CD1c-positive myeloid dendritic cell (primary cell): ENCODE results near the gene CPNE5.
A peak's percentile ranks its signal among the peaks of the same experiment; 100 is the strongest.

ENCODE experiments used
- DNase-seq: peaks from one replicate; pipeline ENCODE4 v3.0.0-alpha.2; 2016; ENCODE audit errors: extremely low spot score

The CPNE5 gene

GRCh38 chr6:36700071-36700812 lies 139.0 kb downstream of the CPNE5 start:
- DNase-seq = no peak

- no peak for DNase-seq
Measured at GRCh38 chr6:36699348-36699747, 139.9 kb downstream of the CPNE5 start.

GRCh38 chr6:36698871-36699271 lies 140.4 kb downstream of the CPNE5 start:
- DNase-seq = no peak

GRCh38 chr6:36698196-36698595 lies 141.0 kb downstream of the CPNE5 start:
- DNase-seq = no peak

GRCh38 chr6:36697481-36697903 lies 141.8 kb downstream of the CPNE5 start, which contains the start of gene RAB44:
Gene RAB44, plus strand, starts transcription at chr6:36697826. Its CDS starts 6,410 bp downstream, at chr6:36704236.
- DNase-seq = peak; percentile 31

GRCh38 chr6:36695414-36695813 lies 143.8 kb downstream of the CPNE5 start:
- DNase-seq = no peak

GRCh38 chr6:36694616-36695015 lies 144.6 kb downstream of the CPNE5 start:
- DNase-seq = no peak

GRCh38 chr6:36692861-36693702 lies 146.2 kb downstream of the CPNE5 start:
- DNase-seq = no peak

- peak; percentile 83 for DNase-seq
Measured at GRCh38 chr6:36692220-36692619, 147.0 kb downstream of the CPNE5 start.

GRCh38 chr6:36691612-36692011 lies 147.6 kb downstream of the CPNE5 start:
- no peak for DNase-seq

- no peak for DNase-seq
Measured at GRCh38 chr6:36691011-36691410, 148.2 kb downstream of the CPNE5 start.
